ENCODE measurements around the gene SFTPA2.
"Not testable (repeated sequence)": the region's sequence is repeated elsewhere in the genome, so short reads cannot be mapped to it uniquely, and the experiment has no call there.

DNA sequence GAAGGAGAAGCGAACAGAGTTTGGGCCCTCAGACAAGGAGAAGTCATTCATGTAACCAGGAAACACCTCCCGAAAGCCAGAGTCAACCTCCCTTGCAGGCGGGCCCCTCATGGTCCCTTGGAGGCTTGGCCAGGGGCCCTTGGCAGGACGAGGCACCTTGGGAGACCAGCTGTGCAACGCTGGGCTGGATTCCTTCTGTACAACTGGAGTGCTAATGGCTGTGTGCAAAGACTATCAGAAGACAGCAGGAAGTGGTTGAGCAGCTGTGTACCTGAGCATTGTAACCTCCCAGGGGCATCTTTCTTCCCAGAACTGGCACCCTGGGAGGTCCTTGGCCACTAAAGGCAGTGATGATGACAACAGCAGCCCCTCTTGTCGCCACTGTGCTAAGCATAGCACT lies 38.5 kb downstream of the SFTPA2 start:
- TF ChIP-seq CTCF (IDR thresholded peaks at IDR 0.05); REST (IDR thresholded peaks at IDR 0.05; ENCODE audit: insufficient read depth in 1 of 2, low read depth in 2 of 2, low read length in 1 of 2); POLR2AphosphoS5 (IDR thresholded peaks at IDR 0.05; ENCODE audit: low read depth, low read length); SIN3A (IDR thresholded peaks at IDR 0.05; ENCODE audit: borderline replicate concordance, insufficient read depth, low read depth, low read length); TCF7L2 (IDR thresholded peaks at IDR 0.05; ENCODE audit: low read depth, low read length): not testable (repeated sequence)
